Left ventricle myocardium inferior (tissue), 1 donor: Measurements from ENCODE around the gene METTL2B. TPM values are rescaled to one million over a fixed set of nuclear protein-coding genes. Genes with fewer than 3 reads are reported as not detected.
"Not testable (repeated sequence)": the region's sequence is repeated elsewhere in the genome, so short reads cannot be mapped to it uniquely, and the experiment has no call there.

ENCODE experiments used
- DNase-seq: peaks from one replicate; pipeline ENCODE4 v3.0.0-alpha.2; 2020
- H3K27ac ChIP-seq: fragments of 200-600 bp; replicated peaks from 2 replicates; pipeline ENCODE4 v1.8.0; 2021
- H3K27me3 ChIP-seq: fragments of 200-600 bp; 2 replicates; pipeline ENCODE4 v1.8.0; 2021; ENCODE audit warnings: low read depth
- H3K36me3 ChIP-seq: fragments of 200-600 bp; 2 replicates; pipeline ENCODE4 v1.8.0; 2021
- H3K4me1 ChIP-seq: fragments of 200-600 bp; 2 replicates; pipeline ENCODE4 v1.8.0; 2021
- H3K4me3 ChIP-seq: fragments of 200-600 bp; 2 replicates; pipeline ENCODE4 v1.8.0; 2021; ENCODE audit warnings: mild to moderate bottlenecking, moderate library complexity
- H3K9me3 ChIP-seq: fragments of 200-600 bp; replicated peaks from 2 replicates; pipeline ENCODE4 v1.8.0; 2021
- CTCF ChIP-seq: fragments of 200-600 bp; IDR thresholded peaks from 2 replicates; pipeline ENCODE4 v1.8.0; 2021; ENCODE audit warnings: antibody characterized with exemption, mild to moderate bottlenecking, borderline replicate concordance
- intact Hi-C: fragments of 100-400 bp; cut with micrococcal nuclease; formaldehyde crosslinking; loops from one replicate; pipeline ENCODE4 v1.11.0; 2022
- total RNA-seq: library from RNA; stranded (reverse); fragmentation: NEBNext Ultra II Directional; extraction: Animal tissue kit (Norgen Biotek cat#: 25700); gene quantifications from one replicate; pipeline ENCODE4 v1.2.1, GENCODE V29; 2021
- donor health status: DM: no; HTN: yes; CAD: no; lungs with severe emphysema.

Gene METTL2B
- total RNA-seq, 1 donor from 2014 or later = 19.5 TPM

GRCh38 chr7:128530121-128530854 lies 53.7 kb downstream of the METTL2B start:
- Histone ChIP-seq H3K4me3 (peak overlapping the region; percentile 87), H3K36me3 (peaks cover 11% of the 10 kb centered on the region), H3K27ac (peak overlapping the region; percentile 98), H3K4me1 (peaks cover 56% of the 10 kb centered on the region)
- H3K9me3 ChIP-seq, DNase-seq, intact Hi-C loops, H3K27me3 ChIP-seq: not testable (repeated sequence)

- intact Hi-C loops = no loop called here
- H3K27me3 ChIP-seq = no peaks in the 10 kb centered on the region
- peaks cover 57% of the 10 kb centered on the region for H3K4me1 ChIP-seq
- H3K27ac ChIP-seq = peak overlapping the region; percentile 98
- H3K36me3 ChIP-seq = peaks cover 13% of the 10 kb centered on the region
- no peaks in the 10 kb centered on the region for H3K9me3 ChIP-seq
- DNase-seq = no peak
- TF ChIP-seq CTCF = no peak
- peak overlapping the region; percentile 87 for H3K4me3 ChIP-seq
Measured at GRCh38 chr7:128530855-128531104, 54.2 kb downstream of the METTL2B start.

- peak overlapping the region; percentile 87 for H3K4me3 ChIP-seq
- H3K27me3 ChIP-seq, H3K9me3 ChIP-seq, intact Hi-C loops: not testable (repeated sequence)
- peaks cover 13% of the 10 kb centered on the region for H3K36me3 ChIP-seq
- H3K27ac ChIP-seq = peak overlapping the region; percentile 98
- DNase-seq = peak; percentile 91
- H3K4me1 ChIP-seq = peaks cover 61% of the 10 kb centered on the region
Measured at GRCh38 chr7:128531105-128531954, 54.8 kb downstream of the METTL2B start.

- H3K9me3 ChIP-seq, intact Hi-C loops, H3K27me3 ChIP-seq: not testable (repeated sequence)
- Histone ChIP-seq H3K4me1 (peaks cover 68% of the 10 kb centered on the region), H3K4me3 (peak overlapping the region; percentile 87), H3K36me3 (peaks cover 13% of the 10 kb centered on the region), H3K27ac (peak overlapping the region; percentile 98)
- peak; percentile 32 for DNase-seq
Measured at GRCh38 chr7:128531955-128532478, 55.5 kb downstream of the METTL2B start.

GRCh38 chr7:128532956-128533355 lies 56.4 kb downstream of the METTL2B start:
- intact Hi-C loops, H3K27me3 ChIP-seq, DNase-seq, H3K9me3 ChIP-seq: not testable (repeated sequence)
- Histone ChIP-seq H3K4me1 (peaks cover 77% of the 10 kb centered on the region), H3K36me3 (peaks cover 13% of the 10 kb centered on the region), H3K27ac (peak overlapping the region; percentile 98), H3K4me3 (peak overlapping the region; percentile 87)

GRCh38 chr7:128537410-128537809 lies 60.9 kb downstream of the METTL2B start:
- DNase-seq, intact Hi-C loops, H3K9me3 ChIP-seq, H3K4me3 ChIP-seq, H3K27me3 ChIP-seq: not testable (repeated sequence)
- H3K27ac ChIP-seq = peak overlapping the region; percentile 11
- H3K4me1 ChIP-seq = peaks cover 78% of the 10 kb centered on the region
- H3K36me3 ChIP-seq = peaks cover 39% of the 10 kb centered on the region
- TF ChIP-seq CTCF = peak; percentile 51

- H3K4me3 ChIP-seq, DNase-seq, intact Hi-C loops, H3K9me3 ChIP-seq, H3K27me3 ChIP-seq: not testable (repeated sequence)
- Histone ChIP-seq H3K36me3 (peaks cover 66% of the 10 kb centered on the region), H3K4me1 (peaks cover 55% of the 10 kb centered on the region), H3K27ac (peak overlapping the region; percentile 18)
Measured at GRCh38 chr7:128542530-128542929, 66.0 kb downstream of the METTL2B start.

GRCh38 chr7:128543300-128543699 lies 66.8 kb downstream of the METTL2B start:
- Histone ChIP-seq H3K4me1 (peaks cover 54% of the 10 kb centered on the region), H3K36me3 (peaks cover 72% of the 10 kb centered on the region), H3K27ac (peak overlapping the region; percentile 18)
- intact Hi-C loops, H3K9me3 ChIP-seq, H3K4me3 ChIP-seq, DNase-seq, H3K27me3 ChIP-seq: not testable (repeated sequence)

- DNase-seq, H3K4me3 ChIP-seq, intact Hi-C loops, H3K27ac ChIP-seq, H3K27me3 ChIP-seq, H3K9me3 ChIP-seq: not testable (repeated sequence)
- Histone ChIP-seq H3K36me3 (peaks cover 57% of the 10 kb centered on the region), H3K4me1 (peaks cover 38% of the 10 kb centered on the region)
Measured at GRCh38 chr7:128546319-128546851, 69.8 kb downstream of the METTL2B start.
